NCI-H2171 treated with DMSO at 0.1 percent for 48 hours (cell line): ENCODE data around the gene MAN1A1.

Source experiments
- DNase-seq: peaks from one replicate; lab custom pipeline; 2025; lab: John Stamatoyannopoulos, UW

The MAN1A1 gene

GRCh38 chr6:119346450-119346849 lies 3.1 kb downstream of the MAN1A1 start:
- no peak for DNase-seq

- no peak for DNase-seq
These were observed 4.4 kb downstream of the MAN1A1 start for GRCh38 chr6:119345114-119345513.

GRCh38 chr6:119344306-119344705 lies 5.3 kb downstream of the MAN1A1 start:
- DNase-seq = no peak

GRCh38 chr6:119343573-119344146 lies 5.9 kb downstream of the MAN1A1 start:
- DNase-seq = no peak

- DNase-seq = no peak
These were observed 6.4 kb downstream of the MAN1A1 start for GRCh38 chr6:119343167-119343566.

GRCh38 chr6:119342430-119342829 lies 7.1 kb downstream of the MAN1A1 start:
- DNase-seq = no peak

- no peak for DNase-seq
These were observed 8.6 kb downstream of the MAN1A1 start for GRCh38 chr6:119340796-119341487.

GRCh38 chr6:119339941-119340456 lies 9.6 kb downstream of the MAN1A1 start:
- DNase-seq = no peak

- no peak for DNase-seq
These were observed 11.8 kb downstream of the MAN1A1 start for GRCh38 chr6:119337762-119338161.

- DNase-seq = no peak
These were observed 12.3 kb downstream of the MAN1A1 start for GRCh38 chr6:119337252-119337651.

GRCh38 chr6:119334535-119335264 lies 14.9 kb downstream of the MAN1A1 start:
- no peak for DNase-seq

GRCh38 chr6:119333707-119334295 lies 15.8 kb downstream of the MAN1A1 start:
- DNase-seq = peak; percentile 62

GRCh38 chr6:119333063-119333609 lies 16.4 kb downstream of the MAN1A1 start:
- DNase-seq = no peak

GRCh38 chr6:119331663-119332286 lies 17.8 kb downstream of the MAN1A1 start:
- DNase-seq = no peak

- no peak for DNase-seq
These were observed 18.9 kb downstream of the MAN1A1 start for GRCh38 chr6:119330520-119331113.

- no peak for DNase-seq
These were observed 19.8 kb downstream of the MAN1A1 start for GRCh38 chr6:119329794-119330180.

GRCh38 chr6:119328892-119329793 lies 20.4 kb downstream of the MAN1A1 start:
- DNase-seq = no peak

- DNase-seq = no peak
These were observed 21.3 kb downstream of the MAN1A1 start for GRCh38 chr6:119328254-119328653.

GRCh38 chr6:119327810-119328209 lies 21.8 kb downstream of the MAN1A1 start:
- no peak for DNase-seq

GRCh38 chr6:119326291-119327005 lies 23.1 kb downstream of the MAN1A1 start:
- DNase-seq = no peak
